HL-60 (cell line): ENCODE data around the gene IFIT5.

Experiments
- DNase-seq, 2 experiments: peaks; one replicate each; pipeline ENCODE4 v3.0.0-alpha.2; 2010 to 2020; ENCODE audit warnings: low read depth in 1 of 2, low spot score in 1 of 2
- H3K27ac ChIP-seq: fragments of 250-450 bp; sonication (Bioruptor Pico); replicated peaks from 2 replicates; pipeline ENCODE4 v1.5.1; 2020; ENCODE audit warnings: mild to moderate bottlenecking, moderate library complexity
- H3K27me3 ChIP-seq: fragments of 250-450 bp; sonication (Bioruptor Pico); 2 replicates; pipeline ENCODE4 v1.5.1; 2021; ENCODE audit warnings: mild to moderate bottlenecking, moderate library complexity; ENCODE audit not compliant: insufficient read depth, poor library complexity, severe bottlenecking
- H3K4me3 ChIP-seq: replicated peaks from 2 replicates; pipeline ENCODE4 v1.5.1; 2011; ENCODE audit warnings: mild to moderate bottlenecking, control low read depth, low read length; ENCODE audit not compliant: insufficient read depth
- CTCF ChIP-seq: IDR thresholded peaks from one replicate; pipeline ENCODE4 v1.5.1; 2011; ENCODE audit warnings: low read length, control low read depth, inconsistent platforms; ENCODE audit not compliant: insufficient read depth
- GABPA ChIP-seq: IDR thresholded peaks from 2 replicates; pipeline ENCODE4 v1.6.1; 2012; ENCODE audit warnings: low read depth
- POLR2AphosphoS5 ChIP-seq: IDR thresholded peaks from 2 replicates; pipeline ENCODE4 v1.6.1; 2012; ENCODE audit warnings: low read depth
- REST ChIP-seq: IDR thresholded peaks from 2 replicates; pipeline ENCODE4 v1.6.1; 2012; ENCODE audit warnings: low read depth; ENCODE audit not compliant: insufficient replicate concordance
- SPI1 ChIP-seq: IDR thresholded peaks from 2 replicates; pipeline ENCODE4 v1.6.1; 2012; ENCODE audit warnings: low read depth, mild to moderate bottlenecking, borderline replicate concordance

Gene IFIT5

DNA sequence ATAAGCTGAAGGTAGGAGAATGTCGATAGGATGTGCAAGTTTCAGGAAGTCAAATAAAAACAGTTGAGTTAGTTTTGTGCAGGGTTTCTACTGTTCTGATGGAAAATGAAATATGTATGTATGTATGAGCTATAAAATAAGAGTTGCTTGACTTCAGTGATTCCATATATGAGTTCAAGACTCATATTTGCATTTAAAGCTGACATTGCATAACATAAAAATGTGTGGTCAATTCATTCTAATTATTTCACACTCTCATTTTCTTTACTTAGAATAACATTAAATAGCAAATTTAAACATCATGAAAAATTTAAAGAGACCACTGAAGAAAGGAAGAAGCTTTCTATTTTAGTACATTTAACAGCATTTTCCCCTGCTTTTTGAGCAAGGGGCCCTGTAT lies 37.8 kb downstream of the IFIT5 start:
- no peak for DNase-seq
- no peak for TF ChIP-seq REST
- no peak for TF ChIP-seq CTCF
- TF ChIP-seq GABPA = no peak
- TF ChIP-seq SPI1 = no peak
- no peak for TF ChIP-seq POLR2AphosphoS5

DNA sequence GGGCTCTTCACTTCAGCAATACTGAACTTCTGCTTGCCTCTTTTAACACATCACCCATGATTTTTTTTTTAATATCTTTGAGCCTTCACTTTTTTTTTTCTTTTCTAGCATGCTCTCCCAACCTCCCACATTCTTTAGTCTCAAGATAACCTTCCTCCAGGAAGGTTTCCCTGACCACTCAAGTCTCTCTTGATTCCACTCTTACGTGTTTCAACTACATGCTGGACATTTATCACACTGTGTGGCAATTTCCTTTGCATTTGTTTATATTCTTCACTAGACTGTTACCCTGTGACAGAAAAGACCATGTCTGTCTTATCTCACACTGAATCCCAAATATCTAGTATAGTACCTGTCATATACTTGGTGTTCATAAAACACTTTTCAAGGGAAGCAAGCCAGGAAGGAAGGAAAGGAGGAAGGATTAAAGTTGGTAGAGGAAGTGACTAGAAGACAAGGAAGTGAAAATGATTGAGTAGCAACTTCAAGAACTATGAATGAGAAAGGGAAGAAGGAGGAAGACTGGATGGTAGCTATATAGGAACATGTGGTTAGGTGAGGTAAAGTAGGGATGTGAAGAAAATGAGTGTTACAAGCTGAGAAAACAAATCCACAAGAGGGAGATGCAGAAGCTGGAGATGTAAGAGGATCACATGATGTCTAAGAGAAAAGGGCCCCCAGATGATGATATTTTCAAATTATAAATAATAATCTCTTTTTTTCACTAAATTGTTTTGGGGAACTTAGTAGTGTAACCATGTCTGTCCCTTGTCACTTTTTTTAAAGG lies 40.4 kb downstream of the IFIT5 start:
- Histone ChIP-seq H3K4me3 (no peak overlapping the region), H3K27ac (no peak overlapping the region), H3K27me3 (no peaks in the 10 kb centered on the region)
- peak in 1 of 2 experiments; percentile 2 for DNase-seq
- TF ChIP-seq REST (no peak), SPI1 (no peak), GABPA (no peak), CTCF (no peak), POLR2AphosphoS5 (no peak)

More for the DNA sequence above, 37.8 kb downstream of the IFIT5 start:
- Histone ChIP-seq H3K27me3 (no peaks in the 10 kb centered on the region), H3K4me3 (no peak overlapping the region), H3K27ac (no peak overlapping the region)

DNA sequence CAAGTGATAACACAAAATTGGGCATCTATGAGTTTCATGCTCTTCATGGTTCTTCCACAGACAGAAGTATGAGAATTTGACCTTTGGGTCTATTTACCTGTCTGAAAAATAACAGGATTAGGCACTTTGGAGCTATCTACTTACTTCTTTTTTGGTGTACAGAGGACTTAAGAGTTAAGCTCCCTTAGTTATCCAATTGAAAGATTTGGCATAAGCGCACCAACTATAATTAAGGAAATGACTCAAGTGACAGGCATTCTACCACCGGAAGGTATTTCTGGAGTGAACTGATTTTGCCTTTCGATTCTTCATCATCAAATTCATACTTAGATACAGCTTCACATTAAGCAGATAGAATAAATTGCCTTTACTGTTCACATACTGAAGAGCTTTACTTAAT lies 43.9 kb downstream of the IFIT5 start:
- no peak for TF ChIP-seq SPI1
- no peak for TF ChIP-seq CTCF
- no peak for TF ChIP-seq GABPA
- TF ChIP-seq POLR2AphosphoS5 = no peak
- TF ChIP-seq REST = no peak
- Histone ChIP-seq H3K27me3 (peaks cover 3% of the 10 kb centered on the region), H3K27ac (no peak overlapping the region), H3K4me3 (no peak overlapping the region)
- no peak for DNase-seq
